ENCODE results near the gene DNAH8. TPM values are rescaled to one million over a fixed set of nuclear protein-coding genes. Genes with fewer than 3 reads are reported as not detected.

DNAH8 gene
- total RNA-seq, 1 experiment from 2014 or later = not detected

- POLR2A ChIA-PET (ENCODE audit: unreplicated experiment) = no interaction called here
- no peak overlapping the region for H2AFZ ChIP-seq
These were observed 23.1 kb downstream of the DNAH8 start for GRCh38 chr6:38738261-38738660.

DNA sequence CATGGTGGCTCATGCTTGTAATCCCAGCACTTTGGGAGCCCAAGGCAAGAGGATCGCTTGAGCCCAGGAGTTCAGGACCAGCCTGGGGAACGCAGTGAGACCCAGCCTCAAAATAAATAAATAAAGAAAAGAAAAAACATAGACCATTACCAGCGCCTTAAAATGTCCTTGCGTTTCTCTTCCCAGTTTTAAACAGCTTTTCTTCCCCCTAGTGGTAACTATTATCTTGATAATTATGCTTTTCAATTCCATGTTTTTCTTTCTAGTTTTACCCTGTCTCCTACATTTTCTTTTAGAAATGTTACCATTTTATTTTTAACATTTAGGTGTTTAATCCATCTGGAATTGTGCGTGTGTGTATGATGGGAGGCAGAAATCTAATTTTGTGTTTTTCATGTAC lies 24.4 kb downstream of the DNAH8 start:
- POLR2A ChIA-PET (ENCODE audit: unreplicated experiment) = interaction anchor here (0.7 kb wide), 1 partner anchor 46 kb away, joined by 3 read pairs; no protein-coding TSS in a partner anchor
- no TSS peak for BruUV-seq (replicated peaks)
- no peak overlapping the region for H2AFZ ChIP-seq

More at GRCh38 chr6:38738261-38738660, 23.1 kb downstream of the DNAH8 start:
- Histone ChIP-seq H3K27me3 (ENCODE audit: insufficient read depth, low read depth) (no peaks in the 10 kb centered on the region), H3K27ac (no peak overlapping the region), H3K36me3 (ENCODE audit: low read depth) (no peaks in the 10 kb centered on the region), H3K9me2 (ENCODE audit: insufficient read depth) (no peaks in the 10 kb centered on the region), H4K20me1 (ENCODE audit: insufficient read depth) (no peaks in the 10 kb centered on the region), H3K79me2 (ENCODE audit: low read depth) (no peaks in the 10 kb centered on the region), H3K4me1 (replicated peaks; ENCODE audit: insufficient read depth) (no peaks in the 10 kb centered on the region), H3K4me3 (no peak overlapping the region), H3K9me3 (ENCODE audit: insufficient read depth, low read depth) (no peaks in the 10 kb centered on the region), H3K4me2 (no peak overlapping the region), H3F3A (ENCODE audit: insufficient read depth, low read depth) (no peaks in the 10 kb centered on the region)
- TF ChIP-seq CTCF (conservative IDR thresholded peaks at IDR 0.05) (no peak), EZH2 (IDR thresholded peaks at IDR 0.05; ENCODE audit: low read depth) (no peak)
- BruUV-seq (replicated peaks) = no TSS peak
- CTCF ChIA-PET = no interaction called here
- intact Hi-C loops (cut with micrococcal nuclease; ENCODE audit: unreplicated experiment) = no loop called here
- DNase-seq = no peak

GRCh38 chr6:38749473-38749872 lies 34.4 kb downstream of the DNAH8 start:
- no TSS peak for BruUV-seq (replicated peaks)
- CTCF ChIA-PET = interaction anchor here (0.6 kb wide), 1 partner anchor 427 kb away, joined by 3 read pairs; no protein-coding TSS in a partner anchor

More for the DNA sequence above, 24.4 kb downstream of the DNAH8 start:
- DNase-seq = no peak
- Histone ChIP-seq H3K9me2 (ENCODE audit: insufficient read depth) (no peaks in the 10 kb centered on the region), H3K9me3 (ENCODE audit: insufficient read depth, low read depth) (no peaks in the 10 kb centered on the region), H3K36me3 (ENCODE audit: low read depth) (no peaks in the 10 kb centered on the region), H3K27me3 (ENCODE audit: insufficient read depth, low read depth) (no peaks in the 10 kb centered on the region), H3K27ac (no peak overlapping the region), H4K20me1 (ENCODE audit: insufficient read depth) (no peaks in the 10 kb centered on the region), H3K4me2 (no peak overlapping the region), H3K4me1 (replicated peaks; ENCODE audit: insufficient read depth) (no peaks in the 10 kb centered on the region), H3F3A (ENCODE audit: insufficient read depth, low read depth) (no peaks in the 10 kb centered on the region), H3K4me3 (no peak overlapping the region), H3K79me2 (ENCODE audit: low read depth) (no peaks in the 10 kb centered on the region)
- CTCF ChIA-PET = no interaction called here
- TF ChIP-seq EZH2 (IDR thresholded peaks at IDR 0.05; ENCODE audit: low read depth) = no peak
- TF ChIP-seq CTCF (conservative IDR thresholded peaks at IDR 0.05) = no peak; the same call in 1 of the 2 replicates
- intact Hi-C loops (cut with micrococcal nuclease; ENCODE audit: unreplicated experiment) = no loop called here

More at GRCh38 chr6:38749473-38749872, 34.4 kb downstream of the DNAH8 start:
- Histone ChIP-seq H3K4me1 (replicated peaks; ENCODE audit: insufficient read depth) (peaks cover 16% of the 10 kb centered on the region), H3K4me2 (no peak overlapping the region), H3K27me3 (ENCODE audit: insufficient read depth, low read depth) (no peaks in the 10 kb centered on the region), H3K4me3 (no peak overlapping the region), H3K27ac (no peak overlapping the region), H3F3A (ENCODE audit: insufficient read depth, low read depth) (peaks cover 8% of the 10 kb centered on the region), H3K79me2 (ENCODE audit: low read depth) (no peaks in the 10 kb centered on the region), H4K20me1 (ENCODE audit: insufficient read depth) (no peaks in the 10 kb centered on the region), H2AFZ (no peak overlapping the region), H3K36me3 (ENCODE audit: low read depth) (no peaks in the 10 kb centered on the region), H3K9me3 (ENCODE audit: insufficient read depth, low read depth) (no peaks in the 10 kb centered on the region), H3K9me2 (ENCODE audit: insufficient read depth) (0 out of 2 replicates have a peak, but pooled peaks cover 4% of the 10 kb centered on the region)
- DNase-seq = no peak
- intact Hi-C loops (cut with micrococcal nuclease; ENCODE audit: unreplicated experiment) = no loop called here
- POLR2A ChIA-PET (ENCODE audit: unreplicated experiment) = no interaction called here
- TF ChIP-seq CTCF (conservative IDR thresholded peaks at IDR 0.05) (no peak), EZH2 (IDR thresholded peaks at IDR 0.05; ENCODE audit: low read depth) (no peak)

All from PC-9 (cell line).